ENCODE data around the gene PAF1.

Gene PAF1

DNA sequence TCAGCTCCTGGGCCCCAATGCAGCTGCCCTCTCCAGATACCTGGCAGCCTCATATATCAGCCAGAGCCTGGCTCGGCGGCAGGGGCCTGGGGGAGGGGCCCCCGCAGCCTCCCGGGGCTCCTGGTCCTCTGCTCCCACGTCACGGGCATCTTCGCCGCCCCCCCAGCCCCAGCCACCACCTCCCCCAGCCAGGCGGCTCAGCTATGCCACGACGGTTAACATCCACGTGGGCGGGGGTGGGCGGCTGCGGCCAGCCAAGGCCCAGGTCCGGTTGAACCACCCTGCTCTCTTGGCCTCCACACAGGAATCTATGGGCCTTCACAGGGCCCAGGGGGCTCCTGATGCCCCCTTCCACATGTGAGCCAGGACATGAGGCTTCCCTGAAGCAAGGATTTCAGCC lies 34.0 kb upstream of the PAF1 start:
- Histone ChIP-seq H3K23ac (ENCODE audit: low read length) (no peak overlapping the region), H4K12ac (ENCODE audit: low read depth, low read length) (no peak overlapping the region), H3K79me1 (ENCODE audit: low read length) (peaks cover 10% of the 10 kb centered on the region), H3K4ac (ENCODE audit: low read depth, low read length) (no peak overlapping the region), H3K9me3 (ENCODE audit: insufficient read depth, low read depth, low read length) (peaks cover 5% of the 10 kb centered on the region), H3K14ac (ENCODE audit: low read length) (no peak overlapping the region), H3K18ac (ENCODE audit: low read length) (no peak overlapping the region), H2BK5ac (ENCODE audit: low read depth, low read length, poor library complexity) (no peak overlapping the region), H4K8ac (ENCODE audit: low read depth, low read length) (no peak overlapping the region), H3K4me2 (ENCODE audit: low read length) (no peak overlapping the region), H2AFZ (ENCODE audit: insufficient read depth, low read length, poor library complexity) (no peak overlapping the region), H3K9ac (ENCODE audit: low read length) (no peak overlapping the region), H4K91ac (ENCODE audit: low read depth, low read length) (no peak overlapping the region), H3K4me3 (ENCODE audit: low read depth, low read length) (no peak overlapping the region), H3K4me1 (ENCODE audit: control insufficient read depth in 1 of 2, insufficient read depth in 2 of 2, low read length in 2 of 2) (peaks cover 13% of the 10 kb centered on the region in 2 experiments), H2AK5ac (ENCODE audit: low read length) (no peak overlapping the region), H3K27ac (ENCODE audit: low read depth, low read length) (no peak overlapping the region), H3K36me3 (ENCODE audit: control insufficient read depth in 1 of 2, insufficient read depth in 2 of 2, low read length in 2 of 2) (peaks cover 51 to 55% of the 10 kb centered on the region in 2 experiments), H2BK12ac (ENCODE audit: low read length) (no peak overlapping the region), H3K27me3 (ENCODE audit: insufficient read depth, low read length) (no peaks in the 10 kb centered on the region), H3K79me2 (ENCODE audit: control insufficient read depth, insufficient read depth, low read length, poor library complexity) (no peaks in the 10 kb centered on the region), H2BK120ac (ENCODE audit: insufficient read depth, low read length, poor library complexity) (no peak overlapping the region)
- whole genome bisulfite sequencing (ENCODE audit: extremely low coverage, insufficient coverage, insufficient read length), result no CpG with 5 or more reads among the region's 16 CpGs
- DNase-seq, result no peak

DNA sequence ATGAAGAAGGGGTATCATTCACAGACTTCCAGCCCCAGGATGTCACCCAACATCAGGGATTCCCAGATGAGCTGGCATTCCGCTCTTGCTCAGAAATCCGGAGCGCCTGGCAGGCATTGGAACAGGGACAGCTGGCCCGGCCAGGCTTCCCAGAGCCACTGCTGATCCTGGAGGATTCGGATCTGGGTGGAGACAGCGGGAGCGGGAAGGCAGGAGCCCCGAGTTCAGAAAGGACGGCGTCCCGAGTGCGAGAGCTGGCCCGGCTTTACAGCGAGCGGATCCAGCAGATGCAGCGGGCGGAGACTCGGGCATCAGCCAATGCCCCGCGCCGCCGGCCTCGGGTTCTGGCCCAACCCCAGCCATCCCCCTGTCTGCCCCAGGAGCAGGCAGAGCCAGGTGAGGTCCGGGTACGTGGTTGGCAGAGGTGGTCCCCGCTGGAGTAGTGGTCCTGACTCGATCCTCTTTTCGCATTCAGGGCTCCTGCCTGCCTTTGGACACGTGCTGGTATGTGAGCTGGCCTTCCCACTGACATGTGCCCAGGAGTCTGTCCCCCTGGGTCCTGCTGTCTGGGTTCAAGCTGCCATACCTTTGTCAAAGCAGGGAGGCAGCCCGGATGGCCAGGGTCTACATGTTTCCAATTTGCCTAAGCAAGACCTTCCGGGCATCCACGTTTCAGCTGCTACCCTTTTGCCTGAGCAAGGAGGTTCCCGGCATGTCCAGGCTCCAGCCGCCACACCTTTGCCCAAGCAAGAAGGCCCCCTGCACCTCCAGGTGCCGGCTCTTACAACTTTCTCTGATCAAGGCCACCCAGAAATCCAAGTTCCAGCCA lies 32.6 kb upstream of the PAF1 start:
- Histone ChIP-seq H3K9ac (ENCODE audit: low read length) (no peak overlapping the region), H3K79me1 (ENCODE audit: low read length) (peaks cover 5% of the 10 kb centered on the region), H3K18ac (ENCODE audit: low read length) (no peak overlapping the region), H3K14ac (ENCODE audit: low read length) (no peak overlapping the region), H3K4me2 (ENCODE audit: low read length) (no peak overlapping the region), H3K27ac (ENCODE audit: low read depth, low read length) (no peak overlapping the region), H3K36me3 (ENCODE audit: control insufficient read depth in 1 of 2, insufficient read depth in 2 of 2, low read length in 2 of 2) (peaks cover 64% of the 10 kb centered on the region in 2 experiments), H2AK5ac (ENCODE audit: low read length) (no peak overlapping the region), H3K4me3 (ENCODE audit: low read depth, low read length) (no peak overlapping the region), H3K23ac (ENCODE audit: low read length) (no peak overlapping the region), H3K4me1 (ENCODE audit: control insufficient read depth in 1 of 2, insufficient read depth in 2 of 2, low read length in 2 of 2) (peaks cover 6 to 7% of the 10 kb centered on the region in 2 experiments), H2BK5ac (ENCODE audit: low read depth, low read length, poor library complexity) (no peak overlapping the region), H2BK12ac (ENCODE audit: low read length) (no peak overlapping the region), H3K9me3 (ENCODE audit: insufficient read depth, low read depth, low read length) (peaks cover 5% of the 10 kb centered on the region), H2BK120ac (ENCODE audit: insufficient read depth, low read length, poor library complexity) (no peak overlapping the region), H3K4ac (ENCODE audit: low read depth, low read length) (no peak overlapping the region), H3K79me2 (ENCODE audit: control insufficient read depth, insufficient read depth, low read length, poor library complexity) (no peaks in the 10 kb centered on the region), H4K91ac (ENCODE audit: low read depth, low read length) (no peak overlapping the region), H4K8ac (ENCODE audit: low read depth, low read length) (no peak overlapping the region), H4K12ac (ENCODE audit: low read depth, low read length) (no peak overlapping the region), H3K27me3 (ENCODE audit: insufficient read depth, low read length) (no peaks in the 10 kb centered on the region), H2AFZ (ENCODE audit: insufficient read depth, low read length, poor library complexity) (no peak overlapping the region)
- no CpG with 5 or more reads among the region's 35 CpGs for WGBS (ENCODE audit: extremely low coverage, insufficient coverage, insufficient read length)
- DNase-seq, result no peak

DNA sequence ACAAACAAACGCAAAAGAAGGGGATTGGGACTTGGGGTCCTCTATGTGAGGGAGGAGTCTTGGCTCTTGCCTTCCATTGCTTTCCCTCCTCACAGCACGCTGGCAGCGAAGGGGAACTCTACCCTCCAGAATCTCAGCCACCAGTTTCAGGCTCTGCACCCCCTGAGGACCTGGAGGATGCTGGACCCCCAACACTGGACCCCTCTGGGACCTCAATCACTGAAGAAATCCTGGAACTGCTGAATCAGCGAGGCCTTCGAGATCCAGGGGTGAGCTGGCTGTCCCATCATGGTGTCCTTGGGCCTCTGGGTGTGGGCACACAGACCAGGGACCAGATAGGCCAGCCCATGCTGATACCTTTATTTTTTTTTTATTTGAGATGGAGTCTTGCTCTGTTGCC lies 31.1 kb upstream of the PAF1 start:
- Histone ChIP-seq H3K18ac (ENCODE audit: low read length) (no peak overlapping the region), H3K9ac (ENCODE audit: low read length) (no peak overlapping the region), H3K27me3 (ENCODE audit: insufficient read depth, low read length) (no peaks in the 10 kb centered on the region), H2BK12ac (ENCODE audit: low read length) (no peak overlapping the region), H3K4me1 (ENCODE audit: control insufficient read depth in 1 of 2, insufficient read depth in 2 of 2, low read length in 2 of 2) (no peaks in the 10 kb centered on the region), H3K36me3 (ENCODE audit: control insufficient read depth in 1 of 2, insufficient read depth in 2 of 2, low read length in 2 of 2) (peaks cover 76 to 77% of the 10 kb centered on the region in 2 experiments), H3K4ac (ENCODE audit: low read depth, low read length) (no peak overlapping the region), H4K12ac (ENCODE audit: low read depth, low read length) (no peak overlapping the region), H3K9me3 (ENCODE audit: insufficient read depth, low read depth, low read length) (peaks cover 5% of the 10 kb centered on the region), H3K14ac (ENCODE audit: low read length) (no peak overlapping the region), H2BK5ac (ENCODE audit: low read depth, low read length, poor library complexity) (no peak overlapping the region), H3K79me1 (ENCODE audit: low read length) (no peaks in the 10 kb centered on the region), H2AFZ (ENCODE audit: insufficient read depth, low read length, poor library complexity) (no peak overlapping the region), H3K27ac (ENCODE audit: low read depth, low read length) (no peak overlapping the region), H3K23ac (ENCODE audit: low read length) (no peak overlapping the region), H2BK120ac (ENCODE audit: insufficient read depth, low read length, poor library complexity) (no peak overlapping the region), H4K8ac (ENCODE audit: low read depth, low read length) (no peak overlapping the region), H3K4me3 (ENCODE audit: low read depth, low read length) (no peak overlapping the region), H3K79me2 (ENCODE audit: control insufficient read depth, insufficient read depth, low read length, poor library complexity) (no peaks in the 10 kb centered on the region), H2AK5ac (ENCODE audit: low read length) (no peak overlapping the region), H3K4me2 (ENCODE audit: low read length) (no peak overlapping the region), H4K91ac (ENCODE audit: low read depth, low read length) (no peak overlapping the region)
- no CpG with 5 or more reads among the region's 5 CpGs for WGBS (ENCODE audit: extremely low coverage, insufficient coverage, insufficient read length)
- DNase-seq, result no peak

- no peak for DNase-seq
- no peak overlapping the region for H2BK5ac ChIP-seq (ENCODE audit: low read depth, low read length, poor library complexity)
- no peak overlapping the region for H4K91ac ChIP-seq (ENCODE audit: low read depth, low read length)
- H3K36me3 ChIP-seq (ENCODE audit: control insufficient read depth in 1 of 2, insufficient read depth in 2 of 2, low read length in 2 of 2), result peaks cover 88% of the 10 kb centered on the region in 2 experiments
- H2BK120ac ChIP-seq (ENCODE audit: insufficient read depth, low read length, poor library complexity), result no peak overlapping the region
- H3K23ac ChIP-seq (ENCODE audit: low read length), result no peak overlapping the region
- no peak overlapping the region for H2AK5ac ChIP-seq (ENCODE audit: low read length)
- peaks cover 5% of the 10 kb centered on the region for H3K9me3 ChIP-seq (ENCODE audit: insufficient read depth, low read depth, low read length)
- H3K4ac ChIP-seq (ENCODE audit: low read depth, low read length), result no peak overlapping the region
- H3K79me1 ChIP-seq (ENCODE audit: low read length), result no peaks in the 10 kb centered on the region
- H3K18ac ChIP-seq (ENCODE audit: low read length), result no peak overlapping the region
- no peak overlapping the region for H4K8ac ChIP-seq (ENCODE audit: low read depth, low read length)
- no peaks in the 10 kb centered on the region for H3K79me2 ChIP-seq (ENCODE audit: control insufficient read depth, insufficient read depth, low read length, poor library complexity)
- H3K9ac ChIP-seq (ENCODE audit: low read length), result no peak overlapping the region
- H3K27me3 ChIP-seq (ENCODE audit: insufficient read depth, low read length), result no peaks in the 10 kb centered on the region
- no peak overlapping the region for H3K4me2 ChIP-seq (ENCODE audit: low read length)
- no peaks in the 10 kb centered on the region for H3K4me1 ChIP-seq (ENCODE audit: control insufficient read depth in 1 of 2, insufficient read depth in 2 of 2, low read length in 2 of 2)
- H3K27ac ChIP-seq (ENCODE audit: low read depth, low read length), result no peak overlapping the region
- WGBS (ENCODE audit: extremely low coverage, insufficient coverage, insufficient read length), result no CpG with 5 or more reads among the region's 15 CpGs
- H2BK12ac ChIP-seq (ENCODE audit: low read length), result no peak overlapping the region
- H3K14ac ChIP-seq (ENCODE audit: low read length), result no peak overlapping the region
- no peak overlapping the region for H4K12ac ChIP-seq (ENCODE audit: low read depth, low read length)
- no peak overlapping the region for H3K4me3 ChIP-seq (ENCODE audit: low read depth, low read length)
- no peak overlapping the region for H2AFZ ChIP-seq (ENCODE audit: insufficient read depth, low read length, poor library complexity)
These were observed 29.9 kb upstream of the PAF1 start for GRCh38 chr19:39420769-39421168.
